HL-60 (cell line): Measurements from ENCODE around the gene SIGLEC9.

Experiments
- DNase-seq, 2 experiments: peaks; one replicate each; pipeline ENCODE4 v3.0.0-alpha.2; 2010 to 2020; ENCODE audit warnings: low read depth in 1 of 2, low spot score in 1 of 2
- H3K27ac ChIP-seq: fragments of 250-450 bp; sonication (Bioruptor Pico); replicated peaks from 2 replicates; pipeline ENCODE4 v1.5.1; 2020; ENCODE audit warnings: mild to moderate bottlenecking, moderate library complexity
- H3K27me3 ChIP-seq: fragments of 250-450 bp; sonication (Bioruptor Pico); 2 replicates; pipeline ENCODE4 v1.5.1; 2021; ENCODE audit warnings: mild to moderate bottlenecking, moderate library complexity; ENCODE audit not compliant: insufficient read depth, poor library complexity, severe bottlenecking
- H3K4me3 ChIP-seq: replicated peaks from 2 replicates; pipeline ENCODE4 v1.5.1; 2011; ENCODE audit warnings: mild to moderate bottlenecking, control low read depth, low read length; ENCODE audit not compliant: insufficient read depth
- GABPA ChIP-seq: IDR thresholded peaks from 2 replicates; pipeline ENCODE4 v1.6.1; 2012; ENCODE audit warnings: low read depth
- POLR2AphosphoS5 ChIP-seq: IDR thresholded peaks from 2 replicates; pipeline ENCODE4 v1.6.1; 2012; ENCODE audit warnings: low read depth
- SPI1 ChIP-seq: IDR thresholded peaks from 2 replicates; pipeline ENCODE4 v1.6.1; 2012; ENCODE audit warnings: low read depth, mild to moderate bottlenecking, borderline replicate concordance
- TF ChIP-seq, protein P1 (sequence below): IDR thresholded peaks from 2 replicates; pipeline ENCODE4 v1.6.1; 2012; ENCODE audit warnings: low read depth; ENCODE audit not compliant: insufficient replicate concordance
- TF ChIP-seq, protein P2 (sequence below): IDR thresholded peaks from one replicate; pipeline ENCODE4 v1.5.1; 2011; ENCODE audit warnings: low read length, control low read depth, inconsistent platforms; ENCODE audit not compliant: insufficient read depth

Gene SIGLEC9

DNA sequence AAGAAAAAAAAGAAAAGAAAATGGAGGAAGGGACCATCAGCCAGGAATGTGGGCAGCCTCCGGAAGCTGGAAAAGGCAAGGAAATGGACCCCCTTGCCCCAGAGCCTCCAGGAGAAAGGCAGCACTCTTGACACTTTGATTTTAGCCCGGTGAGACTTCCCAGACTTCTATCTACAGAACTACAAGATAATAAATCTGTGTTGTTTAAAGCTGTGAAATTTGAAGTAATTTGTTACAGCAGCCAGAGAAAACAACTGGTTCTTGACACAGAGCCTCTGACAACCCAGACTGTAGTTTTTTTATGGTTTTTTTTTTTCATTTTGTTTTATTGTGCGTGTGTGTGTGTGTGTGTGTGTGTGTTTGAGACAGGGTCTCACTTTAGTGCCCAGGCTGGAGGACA is 24.1 kb upstream of the SIGLEC9 start:
- Histone ChIP-seq H3K27ac (no peak overlapping the region), H3K4me3 (no peak overlapping the region), H3K27me3 (no peaks in the 10 kb centered on the region)
- DNase-seq = no peak
- no peak for TF ChIP-seq SPI1
- TF ChIP-seq, protein P1, sequence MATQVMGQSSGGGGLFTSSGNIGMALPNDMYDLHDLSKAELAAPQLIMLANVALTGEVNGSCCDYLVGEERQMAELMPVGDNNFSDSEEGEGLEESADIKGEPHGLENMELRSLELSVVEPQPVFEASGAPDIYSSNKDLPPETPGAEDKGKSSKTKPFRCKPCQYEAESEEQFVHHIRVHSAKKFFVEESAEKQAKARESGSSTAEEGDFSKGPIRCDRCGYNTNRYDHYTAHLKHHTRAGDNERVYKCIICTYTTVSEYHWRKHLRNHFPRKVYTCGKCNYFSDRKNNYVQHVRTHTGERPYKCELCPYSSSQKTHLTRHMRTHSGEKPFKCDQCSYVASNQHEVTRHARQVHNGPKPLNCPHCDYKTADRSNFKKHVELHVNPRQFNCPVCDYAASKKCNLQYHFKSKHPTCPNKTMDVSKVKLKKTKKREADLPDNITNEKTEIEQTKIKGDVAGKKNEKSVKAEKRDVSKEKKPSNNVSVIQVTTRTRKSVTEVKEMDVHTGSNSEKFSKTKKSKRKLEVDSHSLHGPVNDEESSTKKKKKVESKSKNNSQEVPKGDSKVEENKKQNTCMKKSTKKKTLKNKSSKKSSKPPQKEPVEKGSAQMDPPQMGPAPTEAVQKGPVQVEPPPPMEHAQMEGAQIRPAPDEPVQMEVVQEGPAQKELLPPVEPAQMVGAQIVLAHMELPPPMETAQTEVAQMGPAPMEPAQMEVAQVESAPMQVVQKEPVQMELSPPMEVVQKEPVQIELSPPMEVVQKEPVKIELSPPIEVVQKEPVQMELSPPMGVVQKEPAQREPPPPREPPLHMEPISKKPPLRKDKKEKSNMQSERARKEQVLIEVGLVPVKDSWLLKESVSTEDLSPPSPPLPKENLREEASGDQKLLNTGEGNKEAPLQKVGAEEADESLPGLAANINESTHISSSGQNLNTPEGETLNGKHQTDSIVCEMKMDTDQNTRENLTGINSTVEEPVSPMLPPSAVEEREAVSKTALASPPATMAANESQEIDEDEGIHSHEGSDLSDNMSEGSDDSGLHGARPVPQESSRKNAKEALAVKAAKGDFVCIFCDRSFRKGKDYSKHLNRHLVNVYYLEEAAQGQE = no peak
- TF ChIP-seq GABPA = no peak
- TF ChIP-seq, protein P2, sequence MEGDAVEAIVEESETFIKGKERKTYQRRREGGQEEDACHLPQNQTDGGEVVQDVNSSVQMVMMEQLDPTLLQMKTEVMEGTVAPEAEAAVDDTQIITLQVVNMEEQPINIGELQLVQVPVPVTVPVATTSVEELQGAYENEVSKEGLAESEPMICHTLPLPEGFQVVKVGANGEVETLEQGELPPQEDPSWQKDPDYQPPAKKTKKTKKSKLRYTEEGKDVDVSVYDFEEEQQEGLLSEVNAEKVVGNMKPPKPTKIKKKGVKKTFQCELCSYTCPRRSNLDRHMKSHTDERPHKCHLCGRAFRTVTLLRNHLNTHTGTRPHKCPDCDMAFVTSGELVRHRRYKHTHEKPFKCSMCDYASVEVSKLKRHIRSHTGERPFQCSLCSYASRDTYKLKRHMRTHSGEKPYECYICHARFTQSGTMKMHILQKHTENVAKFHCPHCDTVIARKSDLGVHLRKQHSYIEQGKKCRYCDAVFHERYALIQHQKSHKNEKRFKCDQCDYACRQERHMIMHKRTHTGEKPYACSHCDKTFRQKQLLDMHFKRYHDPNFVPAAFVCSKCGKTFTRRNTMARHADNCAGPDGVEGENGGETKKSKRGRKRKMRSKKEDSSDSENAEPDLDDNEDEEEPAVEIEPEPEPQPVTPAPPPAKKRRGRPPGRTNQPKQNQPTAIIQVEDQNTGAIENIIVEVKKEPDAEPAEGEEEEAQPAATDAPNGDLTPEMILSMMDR = no peak
- no peak for TF ChIP-seq POLR2AphosphoS5

DNA sequence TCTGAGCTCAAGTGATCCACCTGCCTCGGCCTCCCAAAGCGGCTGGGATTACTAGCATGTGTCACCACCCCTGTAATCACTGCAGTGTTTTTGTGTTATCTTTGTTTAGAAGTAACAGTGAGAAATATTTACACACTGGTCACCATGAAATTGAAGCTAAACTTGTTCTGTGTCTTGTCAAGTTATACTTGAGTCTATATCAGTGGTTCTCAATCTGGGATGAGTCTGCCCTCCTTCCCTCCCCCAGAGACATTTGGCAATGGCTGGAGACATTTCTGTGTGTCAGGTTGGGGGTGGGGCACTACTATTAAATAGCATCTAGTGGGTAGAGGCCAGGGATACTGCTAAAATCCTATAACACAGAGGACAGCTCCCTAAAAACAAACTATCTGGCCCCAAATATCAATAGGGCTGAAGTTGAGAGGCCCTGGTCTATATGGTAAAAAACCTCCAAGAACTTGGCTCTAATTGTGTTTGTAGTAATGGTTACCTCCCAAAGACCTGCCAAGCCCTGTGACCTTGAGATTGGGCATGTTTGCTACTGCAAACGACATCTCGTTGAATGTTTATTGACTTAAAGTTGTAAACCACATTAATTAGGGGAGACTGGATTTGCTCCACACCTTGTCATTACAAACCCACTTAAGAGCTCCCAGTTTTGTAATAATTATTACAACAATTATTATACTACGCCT is 23.4 kb upstream of the SIGLEC9 start:
- no peak overlapping the region for H3K4me3 ChIP-seq
- TF ChIP-seq POLR2AphosphoS5 = no peak
- TF ChIP-seq SPI1 = no peak
- TF ChIP-seq, protein P1 = no peak
- TF ChIP-seq, protein P2 = no peak
- TF ChIP-seq GABPA = no peak
- no peak overlapping the region for H3K27ac ChIP-seq
- no peak for DNase-seq
- no peaks in the 10 kb centered on the region for H3K27me3 ChIP-seq

DNA sequence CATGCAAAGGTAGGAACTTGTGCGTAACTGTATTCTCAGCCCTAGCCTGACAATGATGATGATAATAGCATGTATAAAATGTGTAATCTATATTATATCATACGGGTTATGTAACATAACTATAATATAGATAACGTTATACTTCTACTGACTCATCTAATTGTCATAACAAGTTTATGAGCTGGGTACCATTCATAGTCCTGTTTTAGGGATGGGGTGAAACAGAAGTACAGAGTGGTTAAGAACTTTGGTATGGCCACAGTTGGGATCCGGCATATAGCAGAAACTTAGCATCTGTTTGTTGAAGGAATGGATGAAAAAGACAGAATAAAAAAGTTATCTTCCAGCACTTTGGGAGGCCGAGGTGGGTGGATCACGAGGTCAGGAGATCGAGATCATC is 21.7 kb upstream of the SIGLEC9 start:
- DNase-seq = no peak
- no peaks in the 10 kb centered on the region for H3K27me3 ChIP-seq
- TF ChIP-seq GABPA = no peak
- TF ChIP-seq, protein P2 = no peak
- TF ChIP-seq, protein P1 = no peak
- no peak for TF ChIP-seq POLR2AphosphoS5
- no peak for TF ChIP-seq SPI1
- no peak overlapping the region for H3K27ac ChIP-seq
- H3K4me3 ChIP-seq = no peak overlapping the region
